Panc1 (cell line): ENCODE data around the gene AIF1. TPM values are rescaled to one million over a fixed set of nuclear protein-coding genes. Genes with fewer than 3 reads are reported as not detected.

ENCODE experiments used
- ATAC-seq: fragments of 200-7000 bp; cut with Tn5 transposase; 2 replicates; pipeline ENCODE4 v1.9.1; 2020; ENCODE audit warnings: mild to moderate bottlenecking, moderate library complexity
- BruUV-seq: library from RNA; stranded (reverse); fragments of 400-500 nt; replicated peaks from 2 replicates; lab custom pipeline; 2021; lab: Mats Ljungman, UMichigan
- CTCF ChIA-PET: fragments of 300-600 bp; sonication (Branson Sonifier 250); formaldehyde crosslinking; loops from one replicate; lab custom pipeline; 2022; ENCODE audit warnings: antibody characterized with exemption; lab: Charles Lee
- POLR2A ChIA-PET: fragments of 300-600 bp; sonication (Branson Sonifier 250); formaldehyde crosslinking; loops from one replicate; lab custom pipeline; 2022; ENCODE audit warnings: antibody characterized with exemption; lab: Charles Lee
- DNase-seq: peaks from one replicate; pipeline ENCODE4 v3.0.0-alpha.2; 2010; ENCODE audit warnings: low read depth, low spot score
- H3K27ac ChIP-seq: 2 replicates; pipeline ENCODE4 v1.5.1; 2011; ENCODE audit warnings: mild to moderate bottlenecking, low read length, inconsistent platforms
- H3K27me3 ChIP-seq: fragments of 200-500 bp; sonication (Bioruptor generic); 2 replicates; pipeline ENCODE4 v1.6.0; 2014; ENCODE audit warnings: low read length, inconsistent platforms; ENCODE audit not compliant: control insufficient read depth, insufficient read depth
- H3K36me3 ChIP-seq: fragments of 200-500 bp; sonication (Bioruptor generic); 2 replicates; pipeline ENCODE4 v1.5.1; 2014; ENCODE audit warnings: inconsistent platforms, mild to moderate bottlenecking, low read length, moderate library complexity; ENCODE audit not compliant: control insufficient read depth, insufficient read depth
- H3K4me1 ChIP-seq: 2 replicates; pipeline ENCODE4 v1.5.1; 2011; ENCODE audit warnings: inconsistent platforms, mild to moderate bottlenecking, low read length, moderate library complexity; ENCODE audit not compliant: control insufficient read depth, insufficient read depth
- H3K4me3 ChIP-seq, 2 experiments: 2 replicates each; pipeline ENCODE4 v1.5.1; 2011 to 2012; ENCODE audit warnings: low read depth in 2 of 2, low read length in 2 of 2, mild to moderate bottlenecking in 2 of 2, inconsistent platforms in 1 of 2, moderate library complexity in 1 of 2
- H3K9me3 ChIP-seq: fragments of 200-500 bp; sonication (Bioruptor generic); 2 replicates; pipeline ENCODE4 v1.5.1; 2014; ENCODE audit warnings: low read depth, mild to moderate bottlenecking, inconsistent platforms, low read length, moderate library complexity; ENCODE audit not compliant: control insufficient read depth, insufficient read depth
- CTCF ChIP-seq: fragments of 450-650 bp; IDR thresholded peaks from 2 replicates; pipeline ENCODE4 v1.5.1; 2017; ENCODE audit warnings: mild to moderate bottlenecking
- POLR2AphosphoS5 ChIP-seq: IDR thresholded peaks from 2 replicates; pipeline ENCODE4 v1.6.1; 2012; ENCODE audit warnings: mild to moderate bottlenecking, low read depth, low read length, moderate library complexity
- REST ChIP-seq, 2 experiments: IDR thresholded peaks; 2 replicates each; pipeline ENCODE4 v1.6.1; 2011 to 2012; ENCODE audit warnings: low read depth in 2 of 2, control low read depth in 1 of 2, low read length in 1 of 2, mild to moderate bottlenecking in 1 of 2, moderate library complexity in 1 of 2; ENCODE audit not compliant: insufficient read depth in 1 of 2
- SIN3A ChIP-seq: IDR thresholded peaks from 2 replicates; pipeline ENCODE4 v1.6.1; 2012; ENCODE audit warnings: low read depth, mild to moderate bottlenecking, low read length, moderate library complexity, borderline replicate concordance; ENCODE audit not compliant: insufficient read depth
- TCF7L2 ChIP-seq: IDR thresholded peaks from 2 replicates; pipeline ENCODE4 v1.6.1; 2011; ENCODE audit warnings: mild to moderate bottlenecking, low read depth, low read length, inconsistent platforms
- in situ Hi-C: cut with HindIII; loops from 2 replicates; pipeline ENCODE4 v1.10.0; 2016; ENCODE audit warnings: low sequenced_read_pairs, low pct_unique_long_range_greater_than_20kb
- intact Hi-C: fragments of 100-400 bp; cut with micrococcal nuclease; formaldehyde crosslinking; loops from one replicate; pipeline ENCODE4 v1.10.0; 2022; ENCODE audit not compliant: unreplicated experiment
- total RNA-seq: library from RNA; stranded (reverse); gene quantifications from one replicate; pipeline ENCODE4 v1.2.1, GENCODE V29; 2021; ENCODE audit not compliant: unreplicated experiment

Gene AIF1
- total RNA-seq, 1 experiment from 2014 or later: 0.44 TPM

GRCh38 chr6:31641370-31641769, 26.3 kb downstream of the AIF1 start:
- Histone ChIP-seq H3K9me3 (no peaks in the 10 kb centered on the region), H3K4me3 (no peak overlapping the region), H3K27ac (no peak overlapping the region), H3K36me3 (peaks cover 20% of the 10 kb centered on the region), H3K27me3 (no peaks in the 10 kb centered on the region), H3K4me1 (peaks cover 4% of the 10 kb centered on the region; the same call in 1 of the 2 replicates)
- no peak for DNase-seq
- in situ Hi-C loops (no loop called here), intact Hi-C loops (no loop called here)
- BruUV-seq: no TSS peak
- ChIA-PET CTCF (no interaction called here), POLR2A (no interaction called here)
- TF ChIP-seq CTCF: no peak
- TF ChIP-seq SIN3A: no peak
- no peak for TF ChIP-seq REST (IDR thresholded peaks at IDR 0.05; ENCODE audit: insufficient read depth in 1 of 2, low read depth in 2 of 2, low read length in 1 of 2)
- TF ChIP-seq POLR2AphosphoS5: no peak
- TF ChIP-seq TCF7L2: no peak
- ATAC-seq: no peak

GRCh38 chr6:31642798-31643570, 27.9 kb downstream of the AIF1 start:
- Histone ChIP-seq H3K27me3 (no peaks in the 10 kb centered on the region), H3K4me3 (no peak overlapping the region), H3K36me3 (peaks cover 20% of the 10 kb centered on the region), H3K27ac (no peak overlapping the region), H3K9me3 (no peaks in the 10 kb centered on the region), H3K4me1 (no peaks in the 10 kb centered on the region)
- ATAC-seq (no peak), DNase-seq (no peak)
- in situ Hi-C loops: no loop called here
- TF ChIP-seq REST (IDR thresholded peaks at IDR 0.05; ENCODE audit: insufficient read depth in 1 of 2, low read depth in 2 of 2, low read length in 1 of 2): no peak
- TF ChIP-seq SIN3A: no peak
- TF ChIP-seq CTCF: no peak
- no peak for TF ChIP-seq TCF7L2
- no peak for TF ChIP-seq POLR2AphosphoS5
- no TSS peak for BruUV-seq
- ChIA-PET POLR2A (no interaction called here), CTCF (no interaction called here)
- intact Hi-C loops: no loop called here
